Hepatic stellate cell (primary cell): ENCODE data around the gene CAPN10.

ENCODE experiments used
- DNase-seq: peaks from one replicate; pipeline ENCODE4 v3.0.0; 2011; ENCODE audit warnings: low spot score

The CAPN10 gene

DNA sequence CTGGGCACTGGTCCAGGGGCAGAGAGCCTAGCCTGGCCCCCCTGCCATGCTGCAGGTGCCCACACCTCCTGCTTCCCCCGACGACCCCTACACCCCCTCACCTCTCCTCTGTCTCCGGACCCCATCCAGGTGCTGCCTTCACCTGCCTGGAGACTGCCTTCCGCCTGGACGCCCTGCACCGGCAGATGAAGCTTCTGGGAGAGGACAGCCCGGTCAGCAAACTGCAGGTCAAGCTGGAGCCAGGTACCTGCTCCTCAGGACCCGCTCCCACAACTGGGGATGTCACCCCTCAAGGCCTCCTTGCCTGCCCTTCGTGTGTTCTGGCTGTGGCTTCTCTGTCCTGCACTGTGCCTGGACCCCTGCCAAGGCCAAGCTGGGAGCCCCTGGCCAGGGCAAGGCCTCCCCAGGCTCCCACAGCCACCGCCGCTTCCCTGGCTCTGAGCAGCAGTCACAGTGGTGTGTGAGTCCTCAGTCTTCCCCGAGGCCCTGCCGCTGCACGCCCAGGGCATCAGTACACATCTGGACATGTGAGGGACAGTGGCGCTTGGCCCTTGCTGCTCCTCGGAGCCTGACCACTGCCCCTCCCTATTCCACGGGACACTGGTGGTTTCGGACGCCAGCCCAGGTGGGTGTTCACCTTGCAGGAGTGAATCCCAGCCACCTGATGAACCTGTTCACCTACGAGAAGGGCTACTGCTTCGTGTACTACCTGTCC lies 12.0 kb upstream of the CAPN10 start:
- DNase-seq, result no peak

GRCh38 chr2:240575101-240575965 lies 11.2 kb upstream of the CAPN10 start:
- no peak for DNase-seq

- DNase-seq, result no peak
These were observed 10.5 kb upstream of the CAPN10 start for GRCh38 chr2:240576036-240576435.

DNA sequence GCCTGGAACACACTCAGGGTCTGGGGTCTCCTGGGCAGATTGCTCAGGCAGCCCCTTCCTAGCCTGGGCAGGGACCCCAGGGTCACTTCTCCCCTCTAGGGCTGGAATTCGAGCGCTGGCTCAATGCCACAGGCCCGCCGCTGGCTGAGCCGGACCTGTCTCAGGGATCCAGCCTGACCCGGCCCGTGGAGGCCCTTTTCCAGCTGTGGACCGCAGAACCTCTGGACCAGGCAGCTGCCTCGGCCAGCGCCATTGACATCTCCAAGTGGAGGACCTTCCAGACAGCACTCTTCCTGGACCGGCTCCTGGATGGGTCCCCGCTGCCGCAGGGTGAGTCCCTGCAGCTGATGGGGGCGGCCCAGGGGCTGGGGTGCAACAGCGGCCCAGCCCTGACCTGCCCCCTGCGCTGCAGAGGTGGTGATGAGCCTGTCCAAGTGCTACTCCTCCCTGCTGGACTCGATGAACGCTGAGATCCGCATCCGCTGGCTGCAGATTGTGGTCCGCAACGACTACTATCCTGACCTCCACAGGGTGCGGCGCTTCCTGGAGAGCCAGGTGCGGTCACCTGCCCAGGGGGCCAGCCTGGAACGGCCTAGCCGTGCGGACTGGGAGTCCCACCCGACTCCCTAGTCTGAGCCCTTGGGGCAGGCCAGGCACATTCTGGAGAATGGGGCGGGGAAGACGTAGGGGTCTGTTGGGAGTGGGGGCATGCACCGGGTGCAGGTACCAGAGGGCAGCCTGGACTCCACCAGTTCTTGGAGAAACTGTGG lies 9.9 kb upstream of the CAPN10 start:
- no peak for DNase-seq

DNA sequence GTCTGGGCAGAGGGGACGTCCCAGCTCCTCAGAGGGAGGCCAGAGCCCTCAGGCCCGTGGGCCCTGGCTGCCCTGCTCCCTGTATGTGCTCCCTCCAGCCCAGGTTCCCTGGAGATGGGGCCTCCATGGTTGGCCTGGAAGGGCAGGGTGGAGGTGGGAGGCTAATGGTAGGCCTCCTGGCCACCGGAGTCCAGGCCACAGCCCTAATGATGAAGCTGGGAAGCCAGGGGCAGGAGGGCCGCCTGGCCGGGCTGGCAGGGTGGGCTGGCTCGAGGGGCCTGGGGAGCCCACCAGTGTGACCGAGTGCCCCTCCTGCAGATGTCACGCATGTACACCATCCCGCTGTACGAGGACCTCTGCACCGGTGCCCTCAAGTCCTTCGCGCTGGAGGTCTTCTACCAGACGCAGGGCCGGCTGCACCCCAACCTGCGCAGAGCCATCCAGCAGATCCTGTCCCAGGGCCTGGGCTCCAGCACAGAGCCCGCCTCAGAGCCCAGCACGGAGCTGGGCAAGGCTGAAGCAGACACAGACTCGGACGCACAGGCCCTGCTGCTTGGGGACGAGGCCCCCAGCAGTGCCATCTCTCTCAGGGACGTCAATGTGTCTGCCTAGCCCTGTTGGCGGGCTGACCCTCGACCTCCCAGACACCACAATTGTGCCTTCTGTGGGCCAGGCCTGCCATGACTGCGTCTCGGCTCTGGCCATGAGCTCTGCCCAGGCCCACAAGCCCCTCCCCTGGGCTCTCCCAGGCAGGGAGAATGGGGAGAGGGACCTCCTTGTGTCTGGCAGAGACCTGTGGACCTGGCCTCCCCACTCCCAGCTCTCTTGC lies 9.0 kb upstream of the CAPN10 start:
- no peak for DNase-seq

DNA sequence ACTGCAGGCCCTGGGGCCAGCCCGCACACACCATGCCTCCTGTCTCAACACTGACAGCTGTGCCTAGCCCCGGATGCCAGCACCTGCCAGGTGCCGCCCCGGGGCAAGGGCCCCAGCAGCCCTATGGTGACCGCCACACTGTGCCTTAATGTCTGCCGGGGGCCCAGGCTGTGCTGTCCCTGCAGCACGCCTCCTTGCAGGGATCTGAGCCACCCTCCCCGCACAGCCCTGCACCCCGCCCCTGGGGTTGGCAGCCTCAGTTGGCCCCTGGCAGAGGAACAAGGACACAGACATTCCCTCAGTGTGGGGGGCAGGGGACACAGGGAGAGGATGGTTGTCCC lies 8.5 kb upstream of the CAPN10 start:
- DNase-seq, result no peak

GRCh38 chr2:240578488-240578887 lies 8.0 kb upstream of the CAPN10 start:
- DNase-seq, result no peak

- DNase-seq, result no peak
These were observed 7.3 kb upstream of the CAPN10 start for GRCh38 chr2:240579071-240579762.

GRCh38 chr2:240579771-240580614 lies 6.5 kb upstream of the CAPN10 start:
- peak; percentile 52 for DNase-seq

DNA sequence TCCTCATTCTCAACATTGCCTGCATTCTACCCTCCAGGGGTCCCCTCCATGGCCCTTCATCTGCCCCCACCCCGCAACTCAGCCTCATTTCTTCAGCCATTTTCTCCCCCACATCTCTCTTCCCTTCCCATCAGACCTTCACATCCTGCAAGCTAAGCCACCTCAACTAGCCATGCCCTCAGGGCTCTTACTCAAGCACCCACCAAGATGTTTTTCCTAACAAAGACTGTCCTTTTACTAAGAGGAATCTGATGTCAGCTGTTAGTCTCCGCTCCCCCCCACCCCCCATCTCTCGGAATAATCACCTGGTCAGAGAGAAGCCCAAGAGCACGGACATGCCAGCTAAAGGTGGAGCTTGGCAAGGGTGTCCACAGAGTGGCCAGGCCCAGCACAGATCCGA lies 4.7 kb upstream of the CAPN10 start:
- no peak for DNase-seq

- DNase-seq, result no peak
These were observed 3.8 kb upstream of the CAPN10 start for GRCh38 chr2:240582781-240583180.

GRCh38 chr2:240583774-240584173 lies 2.8 kb upstream of the CAPN10 start:
- no peak for DNase-seq

DNA sequence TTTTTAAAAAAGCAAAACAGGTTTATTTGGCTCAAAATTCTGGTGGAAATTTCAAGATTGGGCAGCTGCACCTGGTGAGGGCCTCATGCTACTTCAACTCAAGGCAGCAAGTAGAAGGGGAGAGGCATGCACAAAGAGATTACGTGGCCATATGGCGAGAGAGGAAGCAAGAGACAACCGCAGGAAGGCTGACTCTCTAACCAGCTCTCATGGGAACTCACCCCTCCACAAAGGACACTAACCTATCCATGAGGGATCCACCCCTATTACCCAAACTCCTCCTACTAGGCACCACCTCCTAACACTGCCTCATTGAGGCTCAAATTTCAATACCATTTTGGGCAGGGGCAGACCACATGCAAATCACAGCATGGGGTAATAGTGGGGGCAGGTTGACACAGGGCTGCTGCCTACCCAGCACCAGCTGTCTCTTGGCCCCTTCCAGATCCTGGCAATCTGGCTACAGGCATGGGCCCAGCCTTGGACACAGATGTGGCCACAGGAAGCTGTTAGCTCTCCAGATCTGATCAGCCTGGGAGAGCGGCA lies 2.0 kb upstream of the CAPN10 start:
- DNase-seq, result no peak

DNA sequence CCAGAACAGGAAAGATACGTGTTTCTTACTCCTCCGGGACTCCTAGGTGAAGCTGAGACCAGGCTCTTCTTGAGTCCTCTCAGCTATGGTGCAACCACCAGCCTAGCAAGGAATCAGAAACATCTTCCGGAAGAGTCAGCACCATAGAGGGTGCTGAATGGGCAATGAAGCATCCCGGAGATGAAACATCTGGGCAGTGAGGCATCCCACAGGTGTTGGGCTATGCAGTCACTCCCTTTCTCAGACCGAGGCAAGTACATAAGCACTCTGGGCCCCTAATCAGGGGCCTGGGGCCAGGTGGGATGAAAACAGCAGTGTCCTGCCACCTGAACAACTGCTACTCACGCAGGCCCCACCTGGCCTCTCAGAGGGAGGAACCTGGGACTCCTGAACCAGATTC lies 1.4 kb upstream of the CAPN10 start:
- no peak for DNase-seq

- no peak for DNase-seq
These were observed 795 bp upstream of the CAPN10 start for GRCh38 chr2:240585681-240586197.

GRCh38 chr2:240586919-240587800 lies 626 bp downstream of the CAPN10 start:
- DNase-seq, result peak; percentile 46

DNA sequence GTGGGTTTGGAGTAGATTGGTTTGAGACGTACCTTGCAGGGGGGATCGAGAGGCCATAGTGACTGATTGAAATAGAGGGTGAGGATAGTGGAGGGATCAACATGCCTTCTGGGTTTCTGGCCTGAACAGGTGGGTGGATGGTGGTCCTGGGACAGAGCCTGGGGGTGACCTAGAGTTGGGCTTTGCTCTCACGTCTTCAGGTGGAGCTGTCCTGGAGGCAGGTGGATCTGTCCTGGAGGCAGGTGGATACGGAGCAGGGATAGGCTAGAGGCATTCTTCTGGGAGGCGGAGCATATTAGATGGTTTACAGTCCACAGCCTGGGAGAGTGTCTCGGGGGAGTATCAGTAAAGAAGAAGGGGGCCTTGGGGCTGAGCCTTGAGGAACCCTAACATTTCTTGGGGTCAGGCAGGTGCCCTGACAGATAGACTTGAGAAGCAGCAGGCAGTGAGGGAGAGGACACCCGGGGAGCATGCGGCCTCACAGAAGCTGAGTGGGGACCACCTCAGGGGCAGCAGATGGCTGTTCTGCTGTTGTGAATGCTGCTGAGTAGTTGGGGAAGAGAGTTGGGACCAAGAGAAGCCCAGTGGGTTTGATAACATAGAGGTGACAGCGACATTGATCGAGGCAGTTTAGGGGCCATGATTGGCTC lies 1.6 kb downstream of the CAPN10 start:
- no peak for DNase-seq

DNA sequence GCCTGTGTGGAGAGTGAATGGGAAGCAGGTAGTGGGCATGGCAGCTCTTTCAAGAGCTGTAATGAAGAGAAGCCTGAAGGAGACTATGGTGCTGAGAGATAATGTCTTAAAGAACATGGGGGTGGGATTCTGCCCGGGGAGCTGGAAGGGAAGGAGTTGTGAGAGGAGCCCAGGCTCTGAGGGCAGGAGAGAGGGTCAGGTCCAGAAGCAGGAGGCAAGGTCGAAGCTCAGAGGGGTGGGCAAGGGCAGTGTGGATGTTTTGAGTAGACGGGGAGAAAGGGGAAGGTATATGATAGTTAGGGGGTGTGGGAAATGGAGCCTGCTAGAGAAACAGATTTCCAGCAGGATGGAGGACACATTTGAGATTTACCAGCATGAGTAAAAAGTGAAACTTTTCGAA lies 2.1 kb downstream of the CAPN10 start:
- no peak for DNase-seq
